ENCODE results near the gene ABITRAM. TPM values are rescaled to one million over a fixed set of nuclear protein-coding genes. Genes with fewer than 3 reads are reported as not detected.
A peak's percentile ranks its signal among the peaks of the same experiment; 100 is the strongest.
"Not testable (repeated sequence)": the region's sequence is repeated elsewhere in the genome, so short reads cannot be mapped to it uniquely, and the experiment has no call there.

The ABITRAM gene
- 10 to 100 TPM; 12.2 to 15.4 TPM for total RNA-seq

GRCh38 chr9:108934323-108934893 lies at the start of gene ABITRAM:
Gene ABITRAM, plus strand, starts transcription at chr9:108934400. Its CDS starts 87 bp downstream, at chr9:108934487.
- peak within 1 kb of the TSS; percentile 98 for H3K4me3 Mint-ChIP-seq
- ATAC-seq (peak; percentile 81), DNase-seq (peak; percentile 84)
- intact Hi-C loops (cut with DNase I, micrococcal nuclease) = loop anchor here (1.0 to 10.0 kb wide), 8 partner anchors 48 to 1445 kb away; partner anchors contain the start of genes CTNNAL1 (in 2 of the 2), EPB41L4B (in 2 of the 2) and KLF4 (in 1 of the 2)
- H3K27me3 Mint-ChIP-seq = no peaks in the 10 kb centered on the region
- ChIA-PET POLR2A (no interaction called here), CTCF (no interaction called here)
- H3K9me3 Mint-ChIP-seq (ENCODE audit: low read depth) = no peaks in the 10 kb centered on the region
- peak within 1 kb of the TSS; percentile 95 for H3K27ac Mint-ChIP-seq
- peaks cover 29% of the 10 kb centered on the region for H3K4me1 Mint-ChIP-seq
- peaks cover 9% of the 10 kb centered on the region for H3K36me3 Mint-ChIP-seq (ENCODE audit: low read depth)

GRCh38 chr9:108884701-108885100 lies 49.5 kb upstream of the ABITRAM start:
- ATAC-seq (no peak), DNase-seq (no peak)
- intact Hi-C loops (cut with DNase I, micrococcal nuclease) = loop anchor here in 1 of 2 experiments (5.0 kb wide), 1 partner anchor 233 kb away; the partner anchor contains the start of gene TMEM245
- Mint-ChIP-seq H3K27ac (peak overlapping the region; percentile 40), H3K36me3 (ENCODE audit: low read depth) (peaks cover 43% of the 10 kb centered on the region), H3K4me3 (no peak overlapping the region), H3K4me1 (peaks cover 17% of the 10 kb centered on the region), H3K27me3 (no peaks in the 10 kb centered on the region), H3K9me3 (ENCODE audit: low read depth) (no peaks in the 10 kb centered on the region)
- ChIA-PET CTCF (interaction anchor here (0.9 kb wide), 1 partner anchor 1459 kb away, joined by 3 read pairs; no protein-coding TSS in a partner anchor), POLR2A (no interaction called here)

- H3K4me3 Mint-ChIP-seq = peak overlapping the region; percentile 50
- intact Hi-C loops (cut with DNase I, micrococcal nuclease) = loop anchor here in 1 of 2 experiments (1.0 to 5.0 kb wide), 4 partner anchors 49 to 296 kb away; partner anchors contain the start of genes ABITRAM, CTNNAL1, ELP1 and TMEM245
- peak; percentile 81 for DNase-seq
Measured at GRCh38 chr9:108885643-108886348, 48.4 kb upstream of the ABITRAM start.

GRCh38 chr9:108886594-108887271 lies 47.5 kb upstream of the ABITRAM start:
- peak overlapping the region; percentile 50 for H3K4me3 Mint-ChIP-seq
- H3K36me3 Mint-ChIP-seq (ENCODE audit: low read depth) = peaks cover 46% of the 10 kb centered on the region
- DNase-seq; H3K9me3 Mint-ChIP-seq (ENCODE audit: low read depth); ATAC-seq; H3K27me3 Mint-ChIP-seq: not testable (repeated sequence)
- intact Hi-C loops (cut with DNase I, micrococcal nuclease) = loop anchor here in 1 of 2 experiments (1.0 to 5.0 kb wide), 4 partner anchors 48 to 295 kb away; partner anchors contain the start of genes ABITRAM, CTNNAL1, ELP1 and TMEM245
- ChIA-PET POLR2A (interaction anchor here (1.3 kb wide), 1 partner anchor 10 kb away, joined by 3 read pairs; no protein-coding TSS in a partner anchor), CTCF (interaction anchor here (1.2 kb wide), 1 partner anchor 67 kb away, joined by 4 read pairs; no protein-coding TSS in a partner anchor)
- H3K27ac Mint-ChIP-seq = peak overlapping the region; percentile 77
- H3K4me1 Mint-ChIP-seq = peaks cover 20% of the 10 kb centered on the region

More at GRCh38 chr9:108885643-108886348, 48.4 kb upstream of the ABITRAM start:
- Mint-ChIP-seq H3K27ac (peak overlapping the region; percentile 77), H3K4me1 (peaks cover 20% of the 10 kb centered on the region), H3K9me3 (ENCODE audit: low read depth) (no peaks in the 10 kb centered on the region), H3K27me3 (no peaks in the 10 kb centered on the region), H3K36me3 (ENCODE audit: low read depth) (peaks cover 45% of the 10 kb centered on the region)
- ChIA-PET POLR2A (interaction anchor here (1.3 kb wide), 1 partner anchor 9 kb away, joined by 3 read pairs; no protein-coding TSS in a partner anchor), CTCF (interaction anchor here (0.6 to 0.7 kb wide), 2 partner anchors 299 to 1678 kb away, joined by 3 read pairs; no protein-coding TSS in a partner anchor)
- ATAC-seq = peak; percentile 100

GRCh38 chr9:108889649-108890067 lies 44.5 kb upstream of the ABITRAM start:
- H3K36me3 Mint-ChIP-seq (ENCODE audit: low read depth) = peaks cover 56% of the 10 kb centered on the region
- POLR2A ChIA-PET = no interaction called here
- CTCF ChIA-PET = interaction anchor here (0.7 to 1.2 kb wide), 4 partner anchors 12 to 63 kb away, joined by 3 read pairs; no protein-coding TSS in a partner anchor
- no peak overlapping the region for H3K4me3 Mint-ChIP-seq
- H3K27ac Mint-ChIP-seq = no peak overlapping the region
- intact Hi-C loops (cut with DNase I, micrococcal nuclease) = loop anchor here in 1 of 2 experiments (1.0 to 5.0 kb wide), 2 partner anchors 228 to 432 kb away; partner anchors contain the start of genes EPB41L4B and TMEM245
- H3K4me1 Mint-ChIP-seq = peaks cover 20% of the 10 kb centered on the region
- H3K27me3 Mint-ChIP-seq = no peaks in the 10 kb centered on the region
- no peak for ATAC-seq
- H3K9me3 Mint-ChIP-seq (ENCODE audit: low read depth) = no peaks in the 10 kb centered on the region
- DNase-seq = no peak

GRCh38 chr9:108894225-108894997 lies 39.8 kb upstream of the ABITRAM start:
- CTCF ChIA-PET = interaction anchor here (0.6 kb wide), 1 partner anchor 1414 kb away, joined by 3 read pairs; no protein-coding TSS in a partner anchor
- POLR2A ChIA-PET = no interaction called here
- Mint-ChIP-seq H3K4me1 (peaks cover 2% of the 10 kb centered on the region), H3K27ac (no peak overlapping the region), H3K27me3 (no peaks in the 10 kb centered on the region), H3K9me3 (ENCODE audit: low read depth) (no peaks in the 10 kb centered on the region), H3K4me3 (no peak overlapping the region), H3K36me3 (ENCODE audit: low read depth) (peaks cover 60% of the 10 kb centered on the region)
- no peak for DNase-seq
- no peak for ATAC-seq
- intact Hi-C loops (cut with DNase I, micrococcal nuclease) = no loop called here

- H3K4me1 Mint-ChIP-seq = no peaks in the 10 kb centered on the region
- ATAC-seq = no peak
- no peaks in the 10 kb centered on the region for H3K27me3 Mint-ChIP-seq
- CTCF ChIA-PET = no interaction called here
- intact Hi-C loops (cut with DNase I, micrococcal nuclease) = no loop called here
- no peak for DNase-seq
- peaks cover 52% of the 10 kb centered on the region for H3K36me3 Mint-ChIP-seq (ENCODE audit: low read depth)
- H3K9me3 Mint-ChIP-seq (ENCODE audit: low read depth) = no peaks in the 10 kb centered on the region
- no peak overlapping the region for H3K27ac Mint-ChIP-seq
- POLR2A ChIA-PET = no interaction called here
- no peak overlapping the region for H3K4me3 Mint-ChIP-seq
Measured at GRCh38 chr9:108897324-108898096, 36.7 kb upstream of the ABITRAM start.

- intact Hi-C loops (cut with DNase I, micrococcal nuclease); ATAC-seq; DNase-seq; H3K4me3 Mint-ChIP-seq; H3K27me3 Mint-ChIP-seq; POLR2A ChIA-PET; H3K9me3 Mint-ChIP-seq (ENCODE audit: low read depth); H3K4me1 Mint-ChIP-seq; H3K27ac Mint-ChIP-seq: not testable (repeated sequence)
- CTCF ChIA-PET = interaction anchor here (0.6 to 1.2 kb wide), 2 partner anchors 11 to 249 kb away, joined by 3 to 4 read pairs; no protein-coding TSS in a partner anchor
- peaks cover 55% of the 10 kb centered on the region for H3K36me3 Mint-ChIP-seq (ENCODE audit: low read depth)
Measured at GRCh38 chr9:108899023-108899695, 35.0 kb upstream of the ABITRAM start.

GRCh38 chr9:108900176-108900575 lies 34.0 kb upstream of the ABITRAM start:
- ATAC-seq = no peak
- H3K27ac Mint-ChIP-seq = no peak overlapping the region
- ChIA-PET POLR2A (no interaction called here), CTCF (interaction anchor here (0.6 kb wide), 1 partner anchor 250 kb away, joined by 3 read pairs; no protein-coding TSS in a partner anchor)
- no peaks in the 10 kb centered on the region for H3K9me3 Mint-ChIP-seq (ENCODE audit: low read depth)
- no peaks in the 10 kb centered on the region for H3K27me3 Mint-ChIP-seq
- H3K4me3 Mint-ChIP-seq = no peak overlapping the region
- no peaks in the 10 kb centered on the region for H3K4me1 Mint-ChIP-seq
- intact Hi-C loops (cut with DNase I, micrococcal nuclease) = no loop called here
- peaks cover 49% of the 10 kb centered on the region for H3K36me3 Mint-ChIP-seq (ENCODE audit: low read depth)
- no peak for DNase-seq

All from activated CD4-positive, alpha-beta T cell treated with anti-CD3 and anti-CD28 coated beads for 36 hours (primary cell).